ENCODE results near the gene SLC6A3. TPM values are rescaled to one million over a fixed set of nuclear protein-coding genes. Genes with fewer than 3 reads are reported as not detected.

The SLC6A3 gene
- total and polyA plus RNA-seq, 2 donors (not counting 1 experiment from before 2014, with no cell fraction given): 0.01 to 0.15 TPM

DNA sequence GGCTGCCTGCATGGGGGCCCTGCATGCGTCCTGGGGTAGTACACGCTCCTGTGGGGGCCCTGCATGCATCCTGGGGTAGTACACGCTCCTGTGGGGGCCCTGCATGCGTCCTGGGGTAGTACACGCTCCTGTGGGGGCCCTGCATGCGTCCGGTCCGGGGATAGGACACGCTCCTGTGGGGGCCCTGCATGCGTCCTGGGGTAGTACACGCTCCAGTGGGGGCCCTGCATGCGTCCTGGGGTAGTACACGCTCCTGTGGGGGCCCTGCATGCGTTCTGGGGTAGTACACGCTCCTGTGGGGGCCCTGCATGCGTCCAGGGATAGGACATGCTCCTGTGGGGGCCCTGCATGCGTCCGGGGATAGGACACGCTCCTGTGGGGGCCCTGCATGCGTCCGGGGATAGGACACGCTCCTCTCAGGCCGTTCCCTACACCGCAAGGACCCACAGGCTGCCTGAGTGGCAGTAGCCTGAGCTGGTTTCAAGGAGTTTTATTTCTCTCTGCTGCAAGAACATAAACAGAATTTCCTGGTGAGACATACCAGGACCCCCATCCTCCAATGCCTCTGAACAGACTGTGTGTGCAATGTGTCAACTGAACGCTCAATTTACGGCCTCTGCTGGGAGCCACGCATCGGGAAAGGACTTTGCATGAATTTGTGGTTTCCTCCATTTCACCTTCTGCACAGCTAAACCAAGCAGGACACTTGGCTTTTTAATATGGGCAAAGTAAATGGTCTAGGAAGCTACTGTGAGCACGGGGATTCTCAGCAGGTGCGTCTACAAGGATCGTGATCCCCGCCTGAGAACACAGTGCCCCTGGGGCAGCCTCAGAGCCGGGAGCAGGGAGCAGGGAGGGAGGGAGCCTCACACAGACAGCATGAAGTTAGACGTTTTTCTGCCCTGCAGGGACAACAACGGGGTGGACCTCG, 51.4 kb downstream of the SLC6A3 start:
- TF ChIP-seq, protein P1, sequence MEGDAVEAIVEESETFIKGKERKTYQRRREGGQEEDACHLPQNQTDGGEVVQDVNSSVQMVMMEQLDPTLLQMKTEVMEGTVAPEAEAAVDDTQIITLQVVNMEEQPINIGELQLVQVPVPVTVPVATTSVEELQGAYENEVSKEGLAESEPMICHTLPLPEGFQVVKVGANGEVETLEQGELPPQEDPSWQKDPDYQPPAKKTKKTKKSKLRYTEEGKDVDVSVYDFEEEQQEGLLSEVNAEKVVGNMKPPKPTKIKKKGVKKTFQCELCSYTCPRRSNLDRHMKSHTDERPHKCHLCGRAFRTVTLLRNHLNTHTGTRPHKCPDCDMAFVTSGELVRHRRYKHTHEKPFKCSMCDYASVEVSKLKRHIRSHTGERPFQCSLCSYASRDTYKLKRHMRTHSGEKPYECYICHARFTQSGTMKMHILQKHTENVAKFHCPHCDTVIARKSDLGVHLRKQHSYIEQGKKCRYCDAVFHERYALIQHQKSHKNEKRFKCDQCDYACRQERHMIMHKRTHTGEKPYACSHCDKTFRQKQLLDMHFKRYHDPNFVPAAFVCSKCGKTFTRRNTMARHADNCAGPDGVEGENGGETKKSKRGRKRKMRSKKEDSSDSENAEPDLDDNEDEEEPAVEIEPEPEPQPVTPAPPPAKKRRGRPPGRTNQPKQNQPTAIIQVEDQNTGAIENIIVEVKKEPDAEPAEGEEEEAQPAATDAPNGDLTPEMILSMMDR (IDR thresholded peaks at IDR 0.05): no peak
- TF ChIP-seq EZH2 (IDR thresholded peaks at IDR 0.05; ENCODE audit: borderline replicate concordance, insufficient read depth, low read depth, low read length, poor library complexity, severe bottlenecking): no peak
- H2AFZ ChIP-seq (ENCODE audit: insufficient read depth, low read depth, low read length, poor library complexity, severe bottlenecking): no peak overlapping the region
- no peaks in the 10 kb centered on the region for H3K9me3 ChIP-seq (ENCODE audit: control extremely low read depth in 1 of 3, control insufficient read depth in 2 of 3, insufficient read depth in 1 of 3, low read length in 2 of 3)
- H3K4me1 Mint-ChIP-seq: no peaks in the 10 kb centered on the region
- H3K27ac ChIP-seq (ENCODE audit: low read length in 2 of 2): no peak overlapping the region
- no peak overlapping the region for H3K4me2 ChIP-seq (replicated peaks; ENCODE audit: low read depth, low read length, poor library complexity, severe bottlenecking)
- H3K4me3 ChIP-seq (ENCODE audit: control extremely low read depth in 1 of 5, extremely low read depth in 1 of 5, insufficient read depth in 1 of 5, low read depth in 2 of 5, low read length in 4 of 5): no peak overlapping the region
- no peaks in the 10 kb centered on the region for H4K20me1 ChIP-seq (ENCODE audit: control insufficient read depth, insufficient read depth, low read length, poor library complexity, severe bottlenecking)
- no peak for DNase-seq
- POLR2A ChIA-PET: no interaction called here
- peaks cover 48% of the 10 kb centered on the region for H3K27me3 Mint-ChIP-seq
- H3K36me3 ChIP-seq (replicated peaks in 1 of 2; ENCODE audit: control extremely low read depth in 1 of 2, control insufficient read depth in 1 of 2, extremely low read depth in 1 of 2, insufficient read depth in 2 of 2, low read length in 1 of 2): no peaks in the 10 kb centered on the region
- H3K4me1 ChIP-seq (ENCODE audit: control insufficient read depth in 2 of 2, insufficient read depth in 2 of 2, low read length in 2 of 2): no peaks in the 10 kb centered on the region
- no peak overlapping the region for H3K9ac ChIP-seq (ENCODE audit: low read length)
- CTCF ChIA-PET: no interaction called here
- peaks cover 0 to 33% (median 4%) of the 10 kb centered on the region in 4 experiments for H3K27me3 ChIP-seq (replicated peaks in 1 of 4; ENCODE audit: control extremely low read depth in 1 of 4, control insufficient read depth in 3 of 4, insufficient read depth in 4 of 4, low read length in 3 of 4)
- intact Hi-C loops (cut with micrococcal nuclease): no loop called here
- no peak overlapping the region for H3K4me3 Mint-ChIP-seq
- 70% methylated on average over 36 of the region's 36 CpGs for WGBS (ENCODE audit: insufficient coverage)
- no peaks in the 10 kb centered on the region for H3K79me2 ChIP-seq (ENCODE audit: control insufficient read depth, insufficient read depth, low read length)
- no peak for ATAC-seq (ENCODE audit: low read depth)
- H3K9me3 Mint-ChIP-seq (ENCODE audit: insufficient read depth): no peaks in the 10 kb centered on the region
- H3K27ac Mint-ChIP-seq: no peak overlapping the region

Measured in B cell (primary cell).